Neural cell (in vitro differentiated cells): Measurements from ENCODE around the gene GHRL.

Experiments
- EP300 ChIP-seq: fragments of 450-650 bp; conservative IDR thresholded peaks from 2 replicates; pipeline ENCODE4 v1.6.1; 2014; ENCODE audit warnings: antibody characterized with exemption, mild to moderate bottlenecking, moderate library complexity; ENCODE audit not compliant: poor library complexity, severe bottlenecking
- EZH2 ChIP-seq: fragments of 200-600, 300-800 bp; shearing (Covaris generic), sonication (generic); IDR thresholded peaks from 2 replicates; pipeline ENCODE4 v1.6.1; 2014; ENCODE audit warnings: antibody characterized with exemption, low read length, borderline replicate concordance, mild to moderate bottlenecking; ENCODE audit not compliant: insufficient read depth, poor library complexity, severe bottlenecking
- POLR2AphosphoS5 ChIP-seq: IDR thresholded peaks from 2 replicates; pipeline ENCODE4 v1.6.1; 2012
- RAD21 ChIP-seq: fragments of 450-650 bp; conservative IDR thresholded peaks from 2 replicates; pipeline ENCODE4 v1.6.1; 2014; ENCODE audit warnings: antibody characterized with exemption, mild to moderate bottlenecking, moderate library complexity
- SMC3 ChIP-seq: fragments of 450-650 bp; conservative IDR thresholded peaks from 2 replicates; pipeline ENCODE4 v1.6.1; 2014; ENCODE audit warnings: antibody characterized with exemption, mild to moderate bottlenecking, moderate library complexity; ENCODE audit not compliant: poor library complexity
- TAF1 ChIP-seq: IDR thresholded peaks from 2 replicates; pipeline ENCODE4 v1.6.1; 2012; ENCODE audit warnings: low read depth
- TF ChIP-seq, protein P1 (sequence below): IDR thresholded peaks from 2 replicates; pipeline ENCODE4 v1.6.1; 2012; ENCODE audit warnings: borderline replicate concordance
- TF ChIP-seq, protein P2 (sequence below): fragments of 450-650 bp; IDR thresholded peaks from 2 replicates; pipeline ENCODE4 v1.5.1; 2014; ENCODE audit warnings: antibody characterized with exemption, mild to moderate bottlenecking, moderate library complexity; ENCODE audit not compliant: poor library complexity, severe bottlenecking

DNA sequence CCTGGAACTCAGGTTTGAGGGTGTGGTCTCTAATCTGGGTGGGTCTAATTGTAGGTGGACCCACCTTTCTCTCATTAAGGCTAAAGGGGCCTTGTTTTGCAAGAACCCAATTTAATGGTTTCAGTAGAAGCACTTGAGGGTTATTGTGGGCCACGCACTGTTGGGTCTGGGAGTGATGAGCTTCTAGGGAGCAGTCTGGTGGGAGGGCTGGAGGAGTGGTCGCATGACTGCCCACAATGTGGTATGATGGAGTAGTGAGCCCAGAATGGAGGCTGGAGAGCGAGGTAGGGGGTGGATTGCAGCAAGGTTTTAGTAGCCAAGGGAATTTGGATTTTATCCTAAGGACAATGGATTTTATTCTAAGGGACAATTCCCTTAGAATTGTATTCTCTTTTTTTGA is 41.7 kb downstream of the GHRL start:
- TF ChIP-seq, protein P1, sequence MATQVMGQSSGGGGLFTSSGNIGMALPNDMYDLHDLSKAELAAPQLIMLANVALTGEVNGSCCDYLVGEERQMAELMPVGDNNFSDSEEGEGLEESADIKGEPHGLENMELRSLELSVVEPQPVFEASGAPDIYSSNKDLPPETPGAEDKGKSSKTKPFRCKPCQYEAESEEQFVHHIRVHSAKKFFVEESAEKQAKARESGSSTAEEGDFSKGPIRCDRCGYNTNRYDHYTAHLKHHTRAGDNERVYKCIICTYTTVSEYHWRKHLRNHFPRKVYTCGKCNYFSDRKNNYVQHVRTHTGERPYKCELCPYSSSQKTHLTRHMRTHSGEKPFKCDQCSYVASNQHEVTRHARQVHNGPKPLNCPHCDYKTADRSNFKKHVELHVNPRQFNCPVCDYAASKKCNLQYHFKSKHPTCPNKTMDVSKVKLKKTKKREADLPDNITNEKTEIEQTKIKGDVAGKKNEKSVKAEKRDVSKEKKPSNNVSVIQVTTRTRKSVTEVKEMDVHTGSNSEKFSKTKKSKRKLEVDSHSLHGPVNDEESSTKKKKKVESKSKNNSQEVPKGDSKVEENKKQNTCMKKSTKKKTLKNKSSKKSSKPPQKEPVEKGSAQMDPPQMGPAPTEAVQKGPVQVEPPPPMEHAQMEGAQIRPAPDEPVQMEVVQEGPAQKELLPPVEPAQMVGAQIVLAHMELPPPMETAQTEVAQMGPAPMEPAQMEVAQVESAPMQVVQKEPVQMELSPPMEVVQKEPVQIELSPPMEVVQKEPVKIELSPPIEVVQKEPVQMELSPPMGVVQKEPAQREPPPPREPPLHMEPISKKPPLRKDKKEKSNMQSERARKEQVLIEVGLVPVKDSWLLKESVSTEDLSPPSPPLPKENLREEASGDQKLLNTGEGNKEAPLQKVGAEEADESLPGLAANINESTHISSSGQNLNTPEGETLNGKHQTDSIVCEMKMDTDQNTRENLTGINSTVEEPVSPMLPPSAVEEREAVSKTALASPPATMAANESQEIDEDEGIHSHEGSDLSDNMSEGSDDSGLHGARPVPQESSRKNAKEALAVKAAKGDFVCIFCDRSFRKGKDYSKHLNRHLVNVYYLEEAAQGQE = no peak
- TF ChIP-seq, protein P2, sequence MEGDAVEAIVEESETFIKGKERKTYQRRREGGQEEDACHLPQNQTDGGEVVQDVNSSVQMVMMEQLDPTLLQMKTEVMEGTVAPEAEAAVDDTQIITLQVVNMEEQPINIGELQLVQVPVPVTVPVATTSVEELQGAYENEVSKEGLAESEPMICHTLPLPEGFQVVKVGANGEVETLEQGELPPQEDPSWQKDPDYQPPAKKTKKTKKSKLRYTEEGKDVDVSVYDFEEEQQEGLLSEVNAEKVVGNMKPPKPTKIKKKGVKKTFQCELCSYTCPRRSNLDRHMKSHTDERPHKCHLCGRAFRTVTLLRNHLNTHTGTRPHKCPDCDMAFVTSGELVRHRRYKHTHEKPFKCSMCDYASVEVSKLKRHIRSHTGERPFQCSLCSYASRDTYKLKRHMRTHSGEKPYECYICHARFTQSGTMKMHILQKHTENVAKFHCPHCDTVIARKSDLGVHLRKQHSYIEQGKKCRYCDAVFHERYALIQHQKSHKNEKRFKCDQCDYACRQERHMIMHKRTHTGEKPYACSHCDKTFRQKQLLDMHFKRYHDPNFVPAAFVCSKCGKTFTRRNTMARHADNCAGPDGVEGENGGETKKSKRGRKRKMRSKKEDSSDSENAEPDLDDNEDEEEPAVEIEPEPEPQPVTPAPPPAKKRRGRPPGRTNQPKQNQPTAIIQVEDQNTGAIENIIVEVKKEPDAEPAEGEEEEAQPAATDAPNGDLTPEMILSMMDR = no peak
- TF ChIP-seq POLR2AphosphoS5 = no peak
- TF ChIP-seq EZH2 = no peak
- TF ChIP-seq SMC3 = no peak
- TF ChIP-seq EP300 = no peak
- no peak for TF ChIP-seq TAF1
- TF ChIP-seq RAD21 = no peak
